GM23248 (cell line): ENCODE measurements around the gene ART4. TPM values are rescaled to one million over a fixed set of nuclear protein-coding genes. Genes with fewer than 3 reads are reported as not detected.
A peak's percentile ranks its signal among the peaks of the same experiment; 100 is the strongest.

Experiments
- DNase-seq: peaks from one replicate; pipeline ENCODE4 v3.0.0-alpha.2; 2015
- H2AFZ ChIP-seq: fragments of 200-600 bp; sonication (generic); 2 replicates; pipeline ENCODE4 v1.6.1; 2016; ENCODE audit warnings: antibody characterized with exemption
- H3F3A ChIP-seq: fragments of 200-600 bp; sonication (generic); 2 replicates; pipeline ENCODE4 v1.6.1; 2016; ENCODE audit warnings: mild to moderate bottlenecking, antibody characterized with exemption, mixed run types; ENCODE audit not compliant: insufficient read depth
- H3K27ac ChIP-seq: fragments of 200-600 bp; sonication (generic); 2 replicates; pipeline ENCODE4 v1.5.1; 2016; ENCODE audit warnings: mild to moderate bottlenecking
- H3K27me3 ChIP-seq: fragments of 200-600 bp; sonication (generic); replicated peaks from 2 replicates; pipeline ENCODE4 v1.6.1; 2016; ENCODE audit warnings: mild to moderate bottlenecking; ENCODE audit not compliant: insufficient read depth
- H3K36me3 ChIP-seq: fragments of 200-600 bp; sonication (generic); 2 replicates; pipeline ENCODE4 v1.6.1; 2016; ENCODE audit warnings: low read depth, mild to moderate bottlenecking
- H3K4me1 ChIP-seq: fragments of 200-600 bp; sonication (generic); 2 replicates; pipeline ENCODE4 v1.6.1; 2016; ENCODE audit warnings: mild to moderate bottlenecking; ENCODE audit not compliant: insufficient read depth
- H3K4me2 ChIP-seq: fragments of 200-600 bp; sonication (generic); one replicate; pipeline ENCODE4 v1.6.1; 2016; ENCODE audit warnings: mild to moderate bottlenecking; ENCODE audit not compliant: unreplicated experiment
- H3K4me3 ChIP-seq: fragments of 200-600 bp; sonication (generic); 2 replicates; pipeline ENCODE4 v1.5.1; 2016; ENCODE audit warnings: mild to moderate bottlenecking
- H3K79me2 ChIP-seq: fragments of 200-600 bp; sonication (generic); 2 replicates; pipeline ENCODE4 v1.6.1; 2016; ENCODE audit warnings: mild to moderate bottlenecking; ENCODE audit not compliant: insufficient read depth
- H3K9ac ChIP-seq: fragments of 200-600 bp; sonication (generic); 2 replicates; pipeline ENCODE4 v1.6.1; 2016; ENCODE audit warnings: mild to moderate bottlenecking
- H3K9me2 ChIP-seq: fragments of 200-600 bp; sonication (generic); 2 replicates; pipeline ENCODE4 v1.6.1; 2016; ENCODE audit warnings: mixed run types, mild to moderate bottlenecking, moderate library complexity; ENCODE audit not compliant: insufficient read depth
- H3K9me3 ChIP-seq: fragments of 200-600 bp; sonication (generic); one replicate; pipeline ENCODE4 v1.6.1; 2017; ENCODE audit warnings: low read depth
- H4K20me1 ChIP-seq: fragments of 200-600 bp; sonication (generic); 2 replicates; pipeline ENCODE4 v1.6.0; 2016; ENCODE audit not compliant: insufficient read depth
- EZH2 ChIP-seq: fragments of 200-600 bp; sonication (generic); IDR thresholded peaks from 2 replicates; pipeline ENCODE4 v1.6.1; 2018; ENCODE audit warnings: antibody characterized with exemption, mild to moderate bottlenecking; ENCODE audit not compliant: insufficient read depth, poor library complexity, severe bottlenecking
- EZH2phosphoT487 ChIP-seq: fragments of 200-600 bp; sonication (generic); IDR thresholded peaks from 2 replicates; pipeline ENCODE4 v1.6.1; 2018; ENCODE audit warnings: antibody characterized with exemption, moderate library complexity, mild to moderate bottlenecking, low read depth; ENCODE audit not compliant: insufficient read depth
- WGBS, 2 experiments: methylation state at CpG; one replicate each; pipeline ENCODE4 v1.1.6; 2015 to 2017; ENCODE audit warnings: low lambda C conversion rate in 2 of 2, low coverage in 1 of 2; ENCODE audit errors: missing lambda C conversion rate in 2 of 2; 5-methylcytosine and 5-hydroxymethylcytosine counted together
- in situ Hi-C: fragments of 300-500 bp; cut with MboI; formaldehyde crosslinking; loops from 2 replicates; pipeline ENCODE4 v1.15.0; 2020
- polyA plus RNA-seq: library from polyadenylated mRNA; unstranded; fragments of >200 nt; fragmentation: Nextera tagmentation; extraction: Ambion mirVana; gene quantifications from 2 replicates; pipeline ENCODE4 v1.2.1, GENCODE V29; 2016
- total RNA-seq: library from RNA; depleted of rRNA; stranded (reverse); fragments of >200 nt; shearing (Covaris generic); gene quantifications from 2 replicates; pipeline ENCODE4 v1.2.3, GENCODE V29; 2014

ART4 gene
- total and polyA plus RNA-seq, 2 experiments from 2014 or later, result not detected

DNA sequence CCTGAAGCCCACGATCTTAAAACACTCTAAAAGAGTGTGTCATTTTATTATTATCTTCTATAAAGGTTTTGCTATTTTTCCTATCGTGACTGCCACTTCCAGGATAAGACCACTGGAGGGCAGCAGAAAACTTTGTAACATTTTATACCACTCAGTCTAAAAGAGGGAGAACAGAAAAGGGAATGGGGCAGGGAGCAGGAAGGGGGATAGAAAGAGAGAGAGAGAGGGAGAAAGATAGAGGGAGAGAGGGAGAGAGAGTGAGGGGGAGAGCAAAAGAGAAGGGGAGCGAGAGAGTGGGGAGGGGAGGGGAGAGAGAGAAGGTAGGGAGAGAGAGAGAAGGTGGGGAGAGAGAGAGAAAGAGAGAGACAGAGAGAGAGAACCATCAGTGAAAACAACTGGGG is 2.0 kb upstream of the ART4 start:
- 0 out of 2 replicates have a peak, but pooled peaks cover 7% of the 10 kb centered on the region for H3F3A ChIP-seq
- peak; percentile 77 for DNase-seq
- no peak overlapping the region for H3K9ac ChIP-seq
- no peaks in the 10 kb centered on the region for H3K79me2 ChIP-seq
- in situ Hi-C loops, result no loop called here
- TF ChIP-seq EZH2, result no peak
- no peak for TF ChIP-seq EZH2phosphoT487
- H3K9me2 ChIP-seq, result no peaks in the 10 kb centered on the region
- H3K4me3 ChIP-seq, result no peak overlapping the region
- no peak overlapping the region for H2AFZ ChIP-seq
- H3K36me3 ChIP-seq, result no peaks in the 10 kb centered on the region
- H3K4me1 ChIP-seq, result peaks cover 42% of the 10 kb centered on the region
- no peaks in the 10 kb centered on the region for H4K20me1 ChIP-seq
- H3K27ac ChIP-seq, result no peak overlapping the region
- H3K9me3 ChIP-seq, result no peaks in the 10 kb centered on the region
- H3K4me2 ChIP-seq, result no peak overlapping the region
- 3 to 16% methylated on average over 3 of the region's 3 CpGs for WGBS, 2 experiments
- no peaks in the 10 kb centered on the region for H3K27me3 ChIP-seq

DNA sequence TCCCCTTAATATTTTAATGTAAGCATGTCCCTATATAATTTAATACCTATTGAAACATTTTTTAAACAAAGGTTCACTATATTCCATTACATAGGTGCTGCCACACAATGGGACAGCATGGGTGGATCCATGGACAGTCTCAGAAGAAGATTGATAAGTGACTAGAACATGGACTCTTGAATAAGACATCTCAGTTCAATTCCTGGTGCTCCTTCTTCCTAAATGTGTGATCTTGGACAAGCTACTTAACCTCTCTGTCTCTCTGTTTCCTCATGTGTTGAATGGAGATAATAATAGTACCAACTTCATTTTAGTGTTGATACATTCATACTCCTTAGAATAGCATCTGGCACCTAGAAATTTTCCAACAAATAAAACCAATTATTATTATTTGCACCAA is 1.1 kb upstream of the ART4 start:
- no peak overlapping the region for H3K27ac ChIP-seq
- H2AFZ ChIP-seq, result no peak overlapping the region
- no peaks in the 10 kb centered on the region for H3K9me3 ChIP-seq
- H3K4me3 ChIP-seq, result no peak overlapping the region
- H3K9me2 ChIP-seq, result no peaks in the 10 kb centered on the region
- no peak overlapping the region for H3K9ac ChIP-seq
- no peak overlapping the region for H3K4me2 ChIP-seq
- in situ Hi-C loops, result loop anchor here (5.0 kb wide), 1 partner anchor 153 kb away; no protein-coding TSS in a partner anchor
- H3K79me2 ChIP-seq, result no peaks in the 10 kb centered on the region
- 0 out of 2 replicates have a peak, but pooled peaks cover 7% of the 10 kb centered on the region for H3F3A ChIP-seq
- H3K36me3 ChIP-seq, result no peaks in the 10 kb centered on the region
- no peaks in the 10 kb centered on the region for H4K20me1 ChIP-seq
- no peaks in the 10 kb centered on the region for H3K27me3 ChIP-seq
- TF ChIP-seq EZH2phosphoT487 (no peak), EZH2 (no peak)
- no peak for DNase-seq
- H3K4me1 ChIP-seq, result peaks cover 35% of the 10 kb centered on the region

DNA sequence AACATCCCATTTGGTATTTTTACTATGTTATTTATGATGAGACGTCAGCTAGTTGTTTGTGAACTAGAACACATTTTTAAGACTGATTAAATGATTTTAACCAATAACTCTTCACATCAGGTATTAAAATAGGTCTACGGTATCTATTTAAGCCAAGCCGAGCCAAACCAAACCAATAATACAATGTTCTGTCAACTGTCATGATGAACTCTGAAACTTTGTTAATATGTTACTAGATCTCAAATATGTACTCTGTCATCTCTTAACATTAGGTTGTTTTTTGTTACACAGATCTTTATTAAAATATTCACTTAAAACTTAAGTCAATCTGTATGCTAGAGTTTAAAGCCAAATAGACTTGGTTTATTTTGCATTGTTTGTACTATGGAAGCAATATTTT is 1.0 kb downstream of the ART4 start:
- WGBS, 2 experiments, result 65 to 66% methylated on average over 3 of the region's 3 CpGs
- peak overlapping the region; percentile 38 for H3K4me2 ChIP-seq
- in situ Hi-C loops, result loop anchor here (5.0 kb wide), 1 partner anchor 155 kb away; no protein-coding TSS in a partner anchor

DNA sequence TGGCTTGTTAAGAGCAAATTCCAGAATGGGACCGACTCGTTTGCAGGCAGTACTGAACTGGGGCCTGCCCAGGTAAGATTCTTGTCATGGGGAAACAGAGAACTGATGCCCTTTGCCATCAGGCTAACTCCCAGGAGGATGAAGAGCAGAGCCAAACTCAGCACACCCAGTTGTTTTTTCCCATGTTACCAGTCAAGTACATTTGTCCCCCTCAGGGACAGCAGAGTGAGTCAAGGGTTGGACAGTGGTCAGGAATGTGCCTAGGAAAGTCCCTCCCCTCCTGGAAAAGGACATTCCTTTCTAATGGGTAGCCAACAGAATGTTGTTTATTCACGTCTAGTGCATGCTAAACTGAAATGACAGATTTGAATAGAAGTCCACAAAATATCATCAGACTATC is 1.6 kb downstream of the ART4 start:
- H3K4me3 ChIP-seq, result 0 out of 2 replicates have a peak overlapping the region, but pooled peaks have one; percentile 2
- H3K9me2 ChIP-seq, result no peaks in the 10 kb centered on the region
- in situ Hi-C loops, result loop anchor here (5.0 kb wide), 1 partner anchor 156 kb away; no protein-coding TSS in a partner anchor
- no peak overlapping the region for H3K9ac ChIP-seq
- peaks cover 40% of the 10 kb centered on the region for H3K4me1 ChIP-seq
- H3F3A ChIP-seq, result peaks cover 24% of the 10 kb centered on the region
- no peak overlapping the region for H3K27ac ChIP-seq
- no peaks in the 10 kb centered on the region for H3K36me3 ChIP-seq
- H3K79me2 ChIP-seq, result no peaks in the 10 kb centered on the region
- peak; percentile 61 for DNase-seq
- 1 to 2% methylated on average over 3 of the region's 3 CpGs for WGBS, 2 experiments
- no peaks in the 10 kb centered on the region for H3K27me3 ChIP-seq
- peak overlapping the region; percentile 38 for H3K4me2 ChIP-seq
- no peak overlapping the region for H2AFZ ChIP-seq
- no peaks in the 10 kb centered on the region for H4K20me1 ChIP-seq
- H3K9me3 ChIP-seq, result no peaks in the 10 kb centered on the region
- TF ChIP-seq EZH2phosphoT487 (no peak), EZH2 (no peak)

More for the DNA sequence above, 1.0 kb downstream of the ART4 start:
- no peaks in the 10 kb centered on the region for H3K27me3 ChIP-seq
- peaks cover 19% of the 10 kb centered on the region for H3F3A ChIP-seq
- no peak overlapping the region for H3K9ac ChIP-seq
- no peak for DNase-seq
- H2AFZ ChIP-seq, result no peak overlapping the region
- H3K9me3 ChIP-seq, result no peaks in the 10 kb centered on the region
- H4K20me1 ChIP-seq, result no peaks in the 10 kb centered on the region
- no peaks in the 10 kb centered on the region for H3K79me2 ChIP-seq
- H3K4me3 ChIP-seq, result 0 out of 2 replicates have a peak overlapping the region, but pooled peaks have one; percentile 2
- peaks cover 38% of the 10 kb centered on the region for H3K4me1 ChIP-seq
- H3K27ac ChIP-seq, result no peak overlapping the region
- no peaks in the 10 kb centered on the region for H3K9me2 ChIP-seq
- TF ChIP-seq EZH2, result no peak
- TF ChIP-seq EZH2phosphoT487, result no peak
- no peaks in the 10 kb centered on the region for H3K36me3 ChIP-seq

DNA sequence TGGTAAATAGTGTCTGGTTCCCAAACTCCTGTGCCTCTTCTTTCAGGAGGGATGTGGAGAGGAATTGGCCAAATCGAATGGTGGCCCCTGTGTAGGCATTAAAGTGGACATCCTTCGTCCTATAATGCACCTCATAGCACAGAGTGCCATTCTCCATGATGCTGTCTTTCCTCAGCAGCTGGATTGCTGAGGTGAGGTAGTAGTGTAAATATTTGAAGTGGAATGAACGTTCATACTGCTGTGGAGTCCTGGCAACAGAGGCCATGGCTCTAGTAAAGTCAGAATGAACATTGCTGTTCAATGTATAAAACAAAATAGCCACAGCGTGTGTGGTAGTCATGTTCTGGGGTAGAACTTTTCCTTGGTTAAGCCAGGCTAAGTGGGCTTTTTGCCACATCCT is 2.7 kb downstream of the ART4 start:
- DNase-seq, result no peak
- no peak overlapping the region for H3K27ac ChIP-seq
- no peak overlapping the region for H3K4me2 ChIP-seq
- TF ChIP-seq EZH2phosphoT487, result no peak
- no peak for TF ChIP-seq EZH2
- H3K79me2 ChIP-seq, result no peaks in the 10 kb centered on the region
- H3F3A ChIP-seq, result peaks cover 32% of the 10 kb centered on the region
- no peaks in the 10 kb centered on the region for H3K9me2 ChIP-seq
- H3K27me3 ChIP-seq, result no peaks in the 10 kb centered on the region
- H3K9ac ChIP-seq, result no peak overlapping the region
- H3K4me3 ChIP-seq, result no peak overlapping the region
- in situ Hi-C loops, result loop anchor here (5.0 kb wide), 1 partner anchor 157 kb away; no protein-coding TSS in a partner anchor
- H3K4me1 ChIP-seq, result peaks cover 44% of the 10 kb centered on the region
- no peaks in the 10 kb centered on the region for H3K9me3 ChIP-seq
- WGBS, 2 experiments, result 86 to 90% methylated on average over 4 of the region's 4 CpGs
- no peaks in the 10 kb centered on the region for H3K36me3 ChIP-seq
- H2AFZ ChIP-seq, result no peak overlapping the region
- H4K20me1 ChIP-seq, result no peaks in the 10 kb centered on the region
